H9 (cell line): ENCODE measurements around the gene RAD21L1. TPM values are rescaled to one million over a fixed set of nuclear protein-coding genes. Genes with fewer than 3 reads are reported as not detected.

Experiments used
- DNase-seq: peaks from one replicate; pipeline ENCODE4 v3.0.0-alpha.2; 2017
- H2AFZ ChIP-seq: one replicate; pipeline ENCODE4 v1.6.1; 2013; ENCODE audit warnings: mild to moderate bottlenecking, low read length, control low read depth, moderate library complexity
- H2AK5ac ChIP-seq: 2 replicates; pipeline ENCODE4 v1.6.1; 2013; ENCODE audit warnings: low read length, control low read depth, mixed read lengths; ENCODE audit not compliant: insufficient read length
- H2BK120ac ChIP-seq: one replicate; pipeline ENCODE4 v1.6.1; 2013; ENCODE audit warnings: low read depth, mild to moderate bottlenecking, low read length, control low read depth, inconsistent platforms; ENCODE audit not compliant: poor library complexity, severe bottlenecking
- H2BK12ac ChIP-seq: 2 replicates; pipeline ENCODE4 v1.6.1; 2013; ENCODE audit warnings: low read length, control low read depth, mixed read lengths, low read depth; ENCODE audit not compliant: insufficient read length
- H2BK15ac ChIP-seq: 2 replicates; pipeline ENCODE4 v1.6.1; 2013; ENCODE audit warnings: low read depth, low read length, control low read depth
- H2BK20ac ChIP-seq: one replicate; pipeline ENCODE4 v1.6.1; 2013; ENCODE audit warnings: low read depth, mild to moderate bottlenecking, low read length, control low read depth, inconsistent platforms; ENCODE audit not compliant: poor library complexity, severe bottlenecking
- H2BK5ac ChIP-seq: 2 replicates; pipeline ENCODE4 v1.6.1; 2013; ENCODE audit warnings: low read length, control low read depth, mixed read lengths; ENCODE audit not compliant: insufficient read length
- H3K14ac ChIP-seq: 2 replicates; pipeline ENCODE4 v1.6.1; 2013; ENCODE audit warnings: low read length, control low read depth; ENCODE audit not compliant: insufficient read depth
- H3K18ac ChIP-seq: 2 replicates; pipeline ENCODE4 v1.6.1; 2013; ENCODE audit warnings: low read depth, mild to moderate bottlenecking, mixed read lengths, low read length, control low read depth; ENCODE audit not compliant: insufficient read length
- H3K23ac ChIP-seq: 2 replicates; pipeline ENCODE4 v1.6.1; 2013; ENCODE audit warnings: low read length, control low read depth, mixed read lengths, low read depth; ENCODE audit not compliant: insufficient read length
- H3K23me2 ChIP-seq: 2 replicates; pipeline ENCODE4 v1.6.1; 2013; ENCODE audit warnings: low read depth, mild to moderate bottlenecking, mixed read lengths, low read length, control low read depth; ENCODE audit not compliant: insufficient read length, poor library complexity, severe bottlenecking
- H3K27ac ChIP-seq: 2 replicates; pipeline ENCODE4 v1.5.1; 2013; ENCODE audit warnings: low read length, control low read depth, mixed read lengths, low read depth; ENCODE audit not compliant: insufficient read length
- H3K27me3 ChIP-seq: 2 replicates; pipeline ENCODE4 v1.6.1; 2013; ENCODE audit warnings: low read length, control low read depth, inconsistent platforms; ENCODE audit not compliant: insufficient read depth
- H3K4ac ChIP-seq: 2 replicates; pipeline ENCODE4 v1.6.1; 2013; ENCODE audit warnings: low read depth, mild to moderate bottlenecking, control low read depth, inconsistent platforms, low read length, moderate library complexity
- H3K4me1 ChIP-seq: 2 replicates; pipeline ENCODE4 v1.6.1; 2013; ENCODE audit warnings: low read length, control low read depth, inconsistent platforms; ENCODE audit not compliant: insufficient read depth
- H3K4me2 ChIP-seq: 2 replicates; pipeline ENCODE4 v1.6.1; 2013; ENCODE audit warnings: low read length, control low read depth, mixed read lengths; ENCODE audit not compliant: insufficient read length, insufficient read depth
- H3K56ac ChIP-seq: 2 replicates; pipeline ENCODE4 v1.6.1; 2013; ENCODE audit warnings: low read depth, mild to moderate bottlenecking, mixed read lengths, low read length, control low read depth; ENCODE audit not compliant: insufficient read length
- H3K79me1 ChIP-seq: 2 replicates; pipeline ENCODE4 v1.6.1; 2013; ENCODE audit warnings: low read depth, mild to moderate bottlenecking, moderate library complexity, low read length, control low read depth, inconsistent platforms; ENCODE audit not compliant: insufficient read depth, poor library complexity, severe bottlenecking
- H3K79me2 ChIP-seq: 2 replicates; pipeline ENCODE4 v1.6.1; 2013; ENCODE audit warnings: low read length, control low read depth, inconsistent platforms; ENCODE audit not compliant: insufficient read depth
- H3K9ac ChIP-seq: 2 replicates; pipeline ENCODE4 v1.6.1; 2013; ENCODE audit warnings: low read length, control low read depth, mixed read lengths; ENCODE audit not compliant: insufficient read length; ENCODE audit errors: extremely low read depth
- H3K9me3 ChIP-seq: one replicate; pipeline ENCODE4 v1.6.1; 2013; ENCODE audit warnings: low read depth, low read length, inconsistent platforms; ENCODE audit not compliant: control insufficient read depth
- H3T11ph ChIP-seq: one replicate; pipeline ENCODE4 v1.6.1; 2013; ENCODE audit warnings: mild to moderate bottlenecking, low read length, control low read depth, inconsistent platforms
- H4K20me1 ChIP-seq: one replicate; pipeline ENCODE4 v1.6.1; 2013; ENCODE audit not compliant: control insufficient read depth, insufficient read length, insufficient read depth
- H4K5ac ChIP-seq: 2 replicates; pipeline ENCODE4 v1.6.1; 2013; ENCODE audit warnings: low read depth, mild to moderate bottlenecking, mixed read lengths, low read length, control low read depth; ENCODE audit not compliant: insufficient read length
- H4K8ac ChIP-seq: replicated peaks from 2 replicates; pipeline ENCODE4 v1.6.1; 2013; ENCODE audit warnings: low read length, control low read depth, mixed read lengths, low read depth; ENCODE audit not compliant: insufficient read length
- H4K91ac ChIP-seq: 2 replicates; pipeline ENCODE4 v1.6.1; 2013; ENCODE audit warnings: low read depth, mild to moderate bottlenecking, moderate library complexity, mixed read lengths, low read length, control low read depth; ENCODE audit not compliant: insufficient read length
- H3K27ac Mint-ChIP-seq, 3 experiments: 2 replicates in 2 of 3; 3 replicates in 1 of 3; pipeline ENCODE4 v1.8.0; 2020 to 2021; ENCODE audit warnings: mixed read lengths in 3 of 3, mild to moderate bottlenecking in 1 of 3, moderate library complexity in 1 of 3
- H3K27me3 Mint-ChIP-seq: 2 replicates; pipeline ENCODE4 v1.8.0; 2021; ENCODE audit warnings: low read depth, mild to moderate bottlenecking, moderate library complexity, mixed read lengths
- H3K36me3 Mint-ChIP-seq, 3 experiments: 2 replicates in 2 of 3; 3 replicates in 1 of 3; pipeline ENCODE4 v1.8.0; 2020 to 2021; ENCODE audit warnings: low read depth in 3 of 3, mixed read lengths in 3 of 3; ENCODE audit not compliant: insufficient read depth in 1 of 3
- H3K4me1 Mint-ChIP-seq, 2 experiments: 2 replicates each; pipeline ENCODE4 v1.8.0; 2020; ENCODE audit warnings: mixed read lengths in 2 of 2
- H3K4me3 Mint-ChIP-seq, 2 experiments: 2 replicates in 1 of 2; 3 replicates in 1 of 2; pipeline ENCODE4 v1.8.0; 2020 to 2021; ENCODE audit warnings: mild to moderate bottlenecking in 2 of 2, mixed read lengths in 2 of 2, moderate library complexity in 1 of 2
- H3K9me3 Mint-ChIP-seq, 2 experiments: 2 replicates in 1 of 2; 3 replicates in 1 of 2; pipeline ENCODE4 v1.8.0; 2020; ENCODE audit warnings: mild to moderate bottlenecking in 2 of 2, mixed read lengths in 2 of 2, moderate library complexity in 1 of 2
- WGBS: extraction: QIAGEN DNeasy Blood & Tissue Kit; methylation state at CpG from one replicate; pipeline ENCODE4 v1.1.7; 2013; ENCODE audit warnings: missing lambda C conversion rate, low lambda C conversion rate, mixed read lengths; ENCODE audit not compliant: insufficient read length; ENCODE audit errors: extremely low coverage; 5-methylcytosine and 5-hydroxymethylcytosine counted together
- total RNA-seq: library from RNA; stranded (reverse); gene quantifications from 2 replicates; pipeline ENCODE4 v1.2.1, GENCODE V29; 2021
- TF ChIP-seq, protein P1 (sequence below): fragments of 200-600 bp; sonication (generic); conservative IDR thresholded peaks from 3 replicates; pipeline ENCODE4 v1.8.0; 2021; ENCODE audit warnings: antibody characterized with exemption, mild to moderate bottlenecking

The RAD21L1 gene
- total RNA-seq, 1 experiment from 2014 or later = not detected

DNA sequence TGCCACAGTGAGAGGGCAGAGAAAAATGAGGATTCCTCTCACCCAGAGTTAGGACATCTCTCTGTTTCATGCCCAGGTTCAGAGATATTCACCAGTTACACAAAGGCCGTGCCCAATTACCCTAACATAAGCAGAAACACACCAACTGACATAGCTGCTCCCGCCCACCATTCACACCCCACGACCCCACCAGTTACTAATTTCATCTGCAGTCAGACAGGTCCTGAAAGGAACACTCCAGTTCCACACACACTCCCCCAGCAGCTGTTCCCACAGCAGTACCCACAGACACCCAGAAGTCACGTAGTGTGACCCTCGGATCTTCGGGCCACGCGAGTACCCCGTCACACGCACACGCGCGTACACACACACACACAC lies 41.6 kb upstream of the RAD21L1 start:
- TF ChIP-seq, protein P1, sequence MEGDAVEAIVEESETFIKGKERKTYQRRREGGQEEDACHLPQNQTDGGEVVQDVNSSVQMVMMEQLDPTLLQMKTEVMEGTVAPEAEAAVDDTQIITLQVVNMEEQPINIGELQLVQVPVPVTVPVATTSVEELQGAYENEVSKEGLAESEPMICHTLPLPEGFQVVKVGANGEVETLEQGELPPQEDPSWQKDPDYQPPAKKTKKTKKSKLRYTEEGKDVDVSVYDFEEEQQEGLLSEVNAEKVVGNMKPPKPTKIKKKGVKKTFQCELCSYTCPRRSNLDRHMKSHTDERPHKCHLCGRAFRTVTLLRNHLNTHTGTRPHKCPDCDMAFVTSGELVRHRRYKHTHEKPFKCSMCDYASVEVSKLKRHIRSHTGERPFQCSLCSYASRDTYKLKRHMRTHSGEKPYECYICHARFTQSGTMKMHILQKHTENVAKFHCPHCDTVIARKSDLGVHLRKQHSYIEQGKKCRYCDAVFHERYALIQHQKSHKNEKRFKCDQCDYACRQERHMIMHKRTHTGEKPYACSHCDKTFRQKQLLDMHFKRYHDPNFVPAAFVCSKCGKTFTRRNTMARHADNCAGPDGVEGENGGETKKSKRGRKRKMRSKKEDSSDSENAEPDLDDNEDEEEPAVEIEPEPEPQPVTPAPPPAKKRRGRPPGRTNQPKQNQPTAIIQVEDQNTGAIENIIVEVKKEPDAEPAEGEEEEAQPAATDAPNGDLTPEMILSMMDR = no peak
- H3K36me3 Mint-ChIP-seq = peaks cover 0 to 5% (median 4%) of the 10 kb centered on the region in 3 experiments; a peak in 2 of 7 replicates
- H3K9me3 Mint-ChIP-seq = no peaks in the 10 kb centered on the region; a peak in 2 of 5 replicates
- no peak overlapping the region for H3K4ac ChIP-seq
- peaks cover 12% of the 10 kb centered on the region; the same call in 1 of the 2 replicates for H3K4me1 ChIP-seq
- no peak overlapping the region for H3K27ac Mint-ChIP-seq
- no peak overlapping the region for H4K91ac ChIP-seq
- peaks cover 40% of the 10 kb centered on the region for H3K27me3 Mint-ChIP-seq
- H3K27ac ChIP-seq = no peak overlapping the region
- no peaks in the 10 kb centered on the region for H3K9me3 ChIP-seq
- no peak overlapping the region for H3K56ac ChIP-seq
- H3K9ac ChIP-seq = no peak overlapping the region
- H3K27me3 ChIP-seq = peaks cover 16% of the 10 kb centered on the region; the same call in 1 of the 2 replicates
- WGBS = no CpG with 5 or more reads among the region's 13 CpGs
- H3K79me2 ChIP-seq = no peaks in the 10 kb centered on the region
- H3K4me1 Mint-ChIP-seq = peaks cover 18 to 25% of the 10 kb centered on the region in 2 experiments
- peaks cover 4% of the 10 kb centered on the region for H3K23me2 ChIP-seq
- H3K79me1 ChIP-seq = no peaks in the 10 kb centered on the region
- peak overlapping the region; percentile 80; the same call in 1 of the 2 replicates for H3K14ac ChIP-seq
- H2BK120ac ChIP-seq = no peak overlapping the region
- no peak for DNase-seq
- peak overlapping the region; percentile 74 for H3K4me2 ChIP-seq
- H3K4me3 Mint-ChIP-seq = peak overlapping the region; percentile 69 to 84
- H4K20me1 ChIP-seq = no peaks in the 10 kb centered on the region
- no peak overlapping the region for H3K23ac ChIP-seq
- H4K8ac ChIP-seq = no peak overlapping the region
- no peak overlapping the region for H2AFZ ChIP-seq
- no peak overlapping the region for H4K5ac ChIP-seq
- no peak overlapping the region for H2BK12ac ChIP-seq
- no peak overlapping the region for H2AK5ac ChIP-seq
- no peak overlapping the region for H3T11ph ChIP-seq
- H2BK20ac ChIP-seq = no peak overlapping the region
- no peak overlapping the region for H3K18ac ChIP-seq
- no peak overlapping the region for H2BK15ac ChIP-seq
- H2BK5ac ChIP-seq = no peak overlapping the region
